Glutamatergic neuron (in vitro differentiated cells): ENCODE results near the gene FRAT1. TPM values are rescaled to one million over a fixed set of nuclear protein-coding genes. Genes with fewer than 3 reads are reported as not detected.

Experiments
- DNase-seq: peaks from one replicate; pipeline ENCODE4 v3.0.0; 2022
- H3K27ac Mint-ChIP-seq: one replicate; pipeline ENCODE4 v1.8.0; 2020; ENCODE audit warnings: mild to moderate bottlenecking, mixed read lengths, inconsistent platforms; ENCODE audit not compliant: unreplicated experiment
- H3K27me3 Mint-ChIP-seq: one replicate; pipeline ENCODE4 v1.8.0; 2020; ENCODE audit warnings: mild to moderate bottlenecking, moderate library complexity, mixed read lengths, inconsistent platforms; ENCODE audit not compliant: unreplicated experiment
- H3K36me3 Mint-ChIP-seq: one replicate; pipeline ENCODE4 v1.8.0; 2020; ENCODE audit warnings: mild to moderate bottlenecking, mixed read lengths, inconsistent platforms; ENCODE audit not compliant: unreplicated experiment
- H3K4me1 Mint-ChIP-seq: one replicate; pipeline ENCODE4 v1.8.0; 2020; ENCODE audit warnings: mild to moderate bottlenecking, low read depth, mixed read lengths, inconsistent platforms; ENCODE audit not compliant: unreplicated experiment
- H3K4me3 Mint-ChIP-seq: one replicate; pipeline ENCODE4 v1.8.0; 2020; ENCODE audit warnings: mild to moderate bottlenecking, mixed read lengths, inconsistent platforms; ENCODE audit not compliant: unreplicated experiment
- H3K9me3 Mint-ChIP-seq: one replicate; pipeline ENCODE4 v1.8.0; 2020; ENCODE audit warnings: mild to moderate bottlenecking, moderate library complexity, mixed read lengths, inconsistent platforms; ENCODE audit not compliant: unreplicated experiment
- total RNA-seq: library from RNA; stranded (reverse); fragmentation: NEBNext Ultra II Directional; extraction: Animal tissue kit (Norgen Biotek cat#: 25700); gene quantifications from one replicate; pipeline ENCODE4 v1.2.1, GENCODE V29; 2021; ENCODE audit not compliant: unreplicated experiment
- TF ChIP-seq, protein P1 (sequence below): fragments of 200-600 bp; sonication (generic); IDR thresholded peaks from one replicate; pipeline ENCODE4 v1.5.0; 2021; ENCODE audit not compliant: partially characterized antibody, unreplicated experiment

FRAT1 gene
- total RNA-seq, 1 donor from 2014 or later, result 10.0 TPM

DNA sequence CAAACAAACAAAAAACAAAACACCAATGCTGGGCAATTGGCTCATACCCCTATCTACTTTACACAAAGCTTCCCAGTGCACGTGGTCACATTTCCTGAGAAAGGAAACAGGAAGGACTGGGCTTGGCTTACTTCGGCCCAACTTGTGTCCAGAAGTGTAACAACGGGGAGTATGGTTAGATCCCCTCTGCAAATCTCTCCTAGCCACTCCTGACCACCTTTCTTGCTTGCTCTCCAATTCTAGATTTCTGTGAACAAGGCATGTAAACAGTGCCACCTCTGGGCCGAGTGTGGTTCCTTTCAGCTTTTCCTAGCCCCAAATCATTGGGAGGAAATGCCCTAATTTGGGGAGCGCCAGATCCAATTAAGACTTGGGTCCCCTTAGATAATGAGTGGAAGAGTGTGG is 36.5 kb downstream of the FRAT1 start:
- DNase-seq, result no peak
- no peak overlapping the region for H3K4me3 Mint-ChIP-seq
- no peaks in the 10 kb centered on the region for H3K36me3 Mint-ChIP-seq
- peaks cover 2% of the 10 kb centered on the region for H3K9me3 Mint-ChIP-seq
- H3K4me1 Mint-ChIP-seq, result peaks cover 7% of the 10 kb centered on the region
- TF ChIP-seq, protein P1, sequence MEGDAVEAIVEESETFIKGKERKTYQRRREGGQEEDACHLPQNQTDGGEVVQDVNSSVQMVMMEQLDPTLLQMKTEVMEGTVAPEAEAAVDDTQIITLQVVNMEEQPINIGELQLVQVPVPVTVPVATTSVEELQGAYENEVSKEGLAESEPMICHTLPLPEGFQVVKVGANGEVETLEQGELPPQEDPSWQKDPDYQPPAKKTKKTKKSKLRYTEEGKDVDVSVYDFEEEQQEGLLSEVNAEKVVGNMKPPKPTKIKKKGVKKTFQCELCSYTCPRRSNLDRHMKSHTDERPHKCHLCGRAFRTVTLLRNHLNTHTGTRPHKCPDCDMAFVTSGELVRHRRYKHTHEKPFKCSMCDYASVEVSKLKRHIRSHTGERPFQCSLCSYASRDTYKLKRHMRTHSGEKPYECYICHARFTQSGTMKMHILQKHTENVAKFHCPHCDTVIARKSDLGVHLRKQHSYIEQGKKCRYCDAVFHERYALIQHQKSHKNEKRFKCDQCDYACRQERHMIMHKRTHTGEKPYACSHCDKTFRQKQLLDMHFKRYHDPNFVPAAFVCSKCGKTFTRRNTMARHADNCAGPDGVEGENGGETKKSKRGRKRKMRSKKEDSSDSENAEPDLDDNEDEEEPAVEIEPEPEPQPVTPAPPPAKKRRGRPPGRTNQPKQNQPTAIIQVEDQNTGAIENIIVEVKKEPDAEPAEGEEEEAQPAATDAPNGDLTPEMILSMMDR, result no peak
- H3K27ac Mint-ChIP-seq, result no peak overlapping the region
- H3K27me3 Mint-ChIP-seq, result peaks cover 5% of the 10 kb centered on the region

DNA sequence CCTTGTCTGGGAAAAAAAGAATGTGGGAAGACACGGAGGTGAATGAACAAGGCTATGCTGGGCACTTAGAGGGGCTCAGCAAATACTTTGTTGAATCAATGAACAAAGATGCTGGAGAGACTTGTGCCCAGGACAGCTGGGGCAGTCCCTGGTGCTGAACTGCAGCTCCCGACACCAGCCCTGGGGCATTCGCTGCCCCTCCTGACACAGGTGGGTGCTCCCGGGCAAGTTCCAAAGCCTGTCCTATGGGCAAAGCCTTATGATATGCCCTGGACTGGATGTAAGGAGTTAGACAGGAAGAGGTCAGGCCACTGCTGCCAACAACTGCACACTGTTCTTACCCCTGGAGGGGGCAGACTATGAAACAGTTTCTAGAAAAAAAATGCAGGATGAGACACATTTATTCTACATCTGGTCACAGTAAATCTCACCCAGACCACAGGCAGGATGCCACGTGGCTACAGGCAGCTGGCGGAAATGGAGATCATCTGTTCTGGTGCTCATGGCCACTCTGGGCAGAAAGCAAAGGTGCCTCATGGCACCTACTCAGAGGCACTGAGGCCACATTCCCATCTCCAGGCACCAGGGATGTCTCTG is 37.3 kb downstream of the FRAT1 start:
- H3K27ac Mint-ChIP-seq, result no peak overlapping the region
- H3K4me1 Mint-ChIP-seq, result peaks cover 9% of the 10 kb centered on the region
- H3K36me3 Mint-ChIP-seq, result no peaks in the 10 kb centered on the region
- H3K9me3 Mint-ChIP-seq, result peaks cover 2% of the 10 kb centered on the region
- peaks cover 5% of the 10 kb centered on the region for H3K27me3 Mint-ChIP-seq
- no peak for DNase-seq
- no peak overlapping the region for H3K4me3 Mint-ChIP-seq
- TF ChIP-seq, protein P1, result no peak

DNA sequence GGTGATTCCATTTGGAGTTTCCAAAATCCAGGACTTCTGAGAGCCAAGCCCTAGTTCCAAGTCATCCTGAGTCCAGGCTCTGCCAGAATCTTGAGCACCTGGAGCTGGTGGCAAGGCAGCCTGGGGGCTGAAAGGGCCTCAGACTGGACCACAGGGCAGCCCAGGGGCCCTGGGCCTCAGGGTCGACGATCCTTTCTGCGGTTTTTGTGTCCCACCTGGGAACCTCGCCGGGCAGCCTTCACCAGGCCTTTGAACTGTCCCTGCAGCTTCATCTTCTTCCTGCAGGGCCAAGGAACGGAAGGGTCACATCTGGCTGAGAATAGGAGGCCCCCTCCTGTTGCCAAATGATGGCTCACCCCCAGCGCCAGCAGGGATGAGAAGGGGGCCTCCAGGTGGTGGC is 37.8 kb downstream of the FRAT1 start:
- TF ChIP-seq, protein P1, result no peak
- H3K9me3 Mint-ChIP-seq, result peaks cover 2% of the 10 kb centered on the region
- no peak overlapping the region for H3K27ac Mint-ChIP-seq
- H3K36me3 Mint-ChIP-seq, result no peaks in the 10 kb centered on the region
- no peak overlapping the region for H3K4me3 Mint-ChIP-seq
- H3K27me3 Mint-ChIP-seq, result peaks cover 5% of the 10 kb centered on the region
- DNase-seq, result no peak
- peaks cover 9% of the 10 kb centered on the region for H3K4me1 Mint-ChIP-seq

GRCh38 chr10:97358349-97358748 is 39.3 kb downstream of the FRAT1 start:
- DNase-seq, result no peak
- Mint-ChIP-seq H3K27me3 (peaks cover 8% of the 10 kb centered on the region), H3K4me3 (no peak overlapping the region), H3K36me3 (no peaks in the 10 kb centered on the region), H3K27ac (no peak overlapping the region), H3K4me1 (peaks cover 14% of the 10 kb centered on the region), H3K9me3 (peaks cover 2% of the 10 kb centered on the region)
- TF ChIP-seq, protein P1, result no peak

GRCh38 chr10:97358781-97359180 is 39.7 kb downstream of the FRAT1 start:
- H3K36me3 Mint-ChIP-seq, result peaks cover 1% of the 10 kb centered on the region
- no peak for DNase-seq
- TF ChIP-seq, protein P1, result no peak
- peaks cover 8% of the 10 kb centered on the region for H3K27me3 Mint-ChIP-seq
- no peak overlapping the region for H3K4me3 Mint-ChIP-seq
- peaks cover 14% of the 10 kb centered on the region for H3K4me1 Mint-ChIP-seq
- peaks cover 2% of the 10 kb centered on the region for H3K9me3 Mint-ChIP-seq
- no peak overlapping the region for H3K27ac Mint-ChIP-seq
